Measurements from ENCODE around the gene FNIP1. TPM values are rescaled to one million over a fixed set of nuclear protein-coding genes. Genes with fewer than 3 reads are reported as not detected.
A peak's percentile ranks its signal among the peaks of the same experiment; 100 is the strongest.

FNIP1 gene
- total and polyA plus RNA-seq, 8 donors: 3.2 to 86.1 (median 16.7) TPM

DNA sequence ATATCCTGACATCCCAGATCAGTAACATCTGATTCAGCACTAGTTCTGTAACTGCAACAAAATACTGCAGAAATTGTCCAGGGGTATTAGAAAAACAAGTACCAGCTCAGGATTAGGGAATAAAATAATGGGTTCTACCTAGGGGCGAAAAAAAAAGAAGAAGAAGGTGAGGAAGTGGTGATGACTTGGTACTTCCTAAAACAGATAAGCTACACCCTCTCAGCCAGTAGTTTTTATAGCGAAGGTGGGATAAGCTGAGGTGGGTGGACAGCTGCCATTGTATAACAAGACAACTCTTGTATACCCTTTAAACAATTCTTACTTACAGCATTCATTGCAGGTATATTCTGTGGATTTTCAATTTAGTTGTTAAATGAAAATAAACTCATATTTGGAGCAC lies 180.9 kb downstream of the FNIP1 start:
- H3K27ac ChIP-seq: no peak overlapping the region
- DNase-seq: no peak
- no peaks in the 10 kb centered on the region for H3K9me3 ChIP-seq
- TF ChIP-seq, protein P1, sequence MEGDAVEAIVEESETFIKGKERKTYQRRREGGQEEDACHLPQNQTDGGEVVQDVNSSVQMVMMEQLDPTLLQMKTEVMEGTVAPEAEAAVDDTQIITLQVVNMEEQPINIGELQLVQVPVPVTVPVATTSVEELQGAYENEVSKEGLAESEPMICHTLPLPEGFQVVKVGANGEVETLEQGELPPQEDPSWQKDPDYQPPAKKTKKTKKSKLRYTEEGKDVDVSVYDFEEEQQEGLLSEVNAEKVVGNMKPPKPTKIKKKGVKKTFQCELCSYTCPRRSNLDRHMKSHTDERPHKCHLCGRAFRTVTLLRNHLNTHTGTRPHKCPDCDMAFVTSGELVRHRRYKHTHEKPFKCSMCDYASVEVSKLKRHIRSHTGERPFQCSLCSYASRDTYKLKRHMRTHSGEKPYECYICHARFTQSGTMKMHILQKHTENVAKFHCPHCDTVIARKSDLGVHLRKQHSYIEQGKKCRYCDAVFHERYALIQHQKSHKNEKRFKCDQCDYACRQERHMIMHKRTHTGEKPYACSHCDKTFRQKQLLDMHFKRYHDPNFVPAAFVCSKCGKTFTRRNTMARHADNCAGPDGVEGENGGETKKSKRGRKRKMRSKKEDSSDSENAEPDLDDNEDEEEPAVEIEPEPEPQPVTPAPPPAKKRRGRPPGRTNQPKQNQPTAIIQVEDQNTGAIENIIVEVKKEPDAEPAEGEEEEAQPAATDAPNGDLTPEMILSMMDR (IDR thresholded peaks at IDR 0.05): no peak
- TF ChIP-seq EP300 (IDR thresholded peaks at IDR 0.05) (no peak), POLR2AphosphoS5 (IDR thresholded peaks at IDR 0.05) (no peak), POLR2A (IDR thresholded peaks at IDR 0.05) (no peak)
- H3K4me1 ChIP-seq: peaks cover 4 to 53% (median 29%) of the 10 kb centered on the region in 4 donors
- H3K27me3 ChIP-seq: no peaks in the 10 kb centered on the region
- intact Hi-C loops (cut with DNase I; ENCODE audit: low total_unique reads): no loop called here
- no peak overlapping the region for H3K4me3 ChIP-seq
- H3K36me3 ChIP-seq: no peaks in the 10 kb centered on the region
- WGBS, 5 donors: 85 to 92% (median 86%) methylated on average over 2 of the region's 2 CpGs

DNA sequence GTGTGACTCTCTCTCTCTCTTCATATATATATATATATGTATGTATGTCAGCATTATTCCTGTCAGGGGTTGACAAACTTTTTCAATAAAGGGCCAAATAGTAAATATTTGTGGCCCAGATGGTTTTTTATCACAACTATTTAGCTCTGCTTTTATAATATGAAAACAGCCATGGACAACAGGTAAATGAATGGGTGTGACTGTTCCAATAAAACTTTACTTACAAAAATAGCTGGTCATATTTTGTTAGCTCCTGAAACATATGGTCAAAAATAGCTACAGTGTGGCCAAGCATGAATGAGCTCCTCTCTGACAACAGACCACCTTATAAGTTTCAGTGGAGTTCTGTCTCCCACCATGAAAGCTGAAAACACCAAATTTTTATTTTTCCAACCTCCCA lies 183.4 kb downstream of the FNIP1 start:
- peaks cover 4 to 47% (median 25%) of the 10 kb centered on the region in 4 donors for H3K4me1 ChIP-seq
- no peaks in the 10 kb centered on the region for H3K36me3 ChIP-seq
- H3K9me3 ChIP-seq: no peaks in the 10 kb centered on the region
- intact Hi-C loops (cut with DNase I; ENCODE audit: low total_unique reads): no loop called here
- H3K27ac ChIP-seq: no peak overlapping the region
- no peaks in the 10 kb centered on the region for H3K27me3 ChIP-seq
- TF ChIP-seq, protein P1 (IDR thresholded peaks at IDR 0.05): no peak
- no peak for TF ChIP-seq EP300 (IDR thresholded peaks at IDR 0.05)
- TF ChIP-seq POLR2AphosphoS5 (IDR thresholded peaks at IDR 0.05): no peak
- TF ChIP-seq POLR2A (IDR thresholded peaks at IDR 0.05): no peak
- no peak overlapping the region for H3K4me3 ChIP-seq
- no peak for DNase-seq

- Histone ChIP-seq H3K27ac (no peak overlapping the region), H3K4me1 (peaks cover 0 to 47% (median 21%) of the 10 kb centered on the region in 4 donors), H3K27me3 (no peaks in the 10 kb centered on the region), H3K36me3 (no peaks in the 10 kb centered on the region), H3K9me3 (no peaks in the 10 kb centered on the region), H3K4me3 (no peak overlapping the region)
- intact Hi-C loops (cut with DNase I; ENCODE audit: low total_unique reads): no loop called here
- TF ChIP-seq POLR2A (IDR thresholded peaks at IDR 0.05) (no peak), EP300 (IDR thresholded peaks at IDR 0.05) (no peak), POLR2AphosphoS5 (IDR thresholded peaks at IDR 0.05) (no peak)
- 91 to 98% (median 96%) methylated on average over 2 of the region's 2 CpGs for WGBS, 5 donors
- DNase-seq: no peak
Observed at GRCh38 chr5:131611064-131611381, 185.8 kb downstream of the FNIP1 start.

GRCh38 chr5:131610198-131611063 lies 186.4 kb downstream of the FNIP1 start:
- Histone ChIP-seq H3K4me3 (no peak overlapping the region), H3K9me3 (no peaks in the 10 kb centered on the region), H3K36me3 (no peaks in the 10 kb centered on the region), H3K27me3 (no peaks in the 10 kb centered on the region), H3K27ac (no peak overlapping the region), H3K4me1 (peaks cover 0 to 46% (median 18%) of the 10 kb centered on the region in 4 donors)
- DNase-seq: peak in 1 of 2 donors; percentile 26
- TF ChIP-seq POLR2A (IDR thresholded peaks at IDR 0.05) (no peak), POLR2AphosphoS5 (IDR thresholded peaks at IDR 0.05) (no peak), EP300 (IDR thresholded peaks at IDR 0.05) (no peak)
- TF ChIP-seq, protein P1 (IDR thresholded peaks at IDR 0.05): no peak
- intact Hi-C loops (cut with DNase I; ENCODE audit: low total_unique reads): no loop called here
- 71 to 78% (median 76%) methylated on average over 6 of the region's 6 CpGs for WGBS, 5 donors

DNA sequence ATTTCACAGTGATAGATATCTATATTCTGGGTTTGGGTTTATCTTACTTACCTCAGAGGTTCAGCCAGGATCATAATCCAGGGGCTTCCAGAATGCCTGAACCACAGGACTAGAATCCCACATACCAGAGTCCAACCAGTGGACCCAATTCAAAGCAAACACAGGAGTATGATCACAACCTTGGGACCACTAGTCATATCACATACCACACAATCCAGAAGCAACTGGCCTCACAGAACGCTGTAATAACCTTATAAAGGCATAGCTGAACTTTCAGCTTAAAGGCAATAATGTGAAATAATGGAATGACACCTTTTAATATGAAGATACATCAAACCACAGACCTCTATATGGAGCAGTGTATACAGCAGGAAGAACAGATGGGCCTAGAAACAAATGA lies 187.0 kb downstream of the FNIP1 start:
- no peak overlapping the region for H3K4me3 ChIP-seq
- no peak for TF ChIP-seq POLR2A (IDR thresholded peaks at IDR 0.05)
- no peak for TF ChIP-seq EP300 (IDR thresholded peaks at IDR 0.05)
- no peak for TF ChIP-seq POLR2AphosphoS5 (IDR thresholded peaks at IDR 0.05)
- TF ChIP-seq, protein P1 (IDR thresholded peaks at IDR 0.05): no peak
- H3K27me3 ChIP-seq: no peaks in the 10 kb centered on the region
- no peak overlapping the region for H3K27ac ChIP-seq
- WGBS, 5 donors: 80 to 100% (median 97%) methylated on average over 1 of the region's 1 CpG
- peaks cover 0 to 41% (median 15%) of the 10 kb centered on the region in 4 donors for H3K4me1 ChIP-seq
- no peaks in the 10 kb centered on the region for H3K36me3 ChIP-seq
- H3K9me3 ChIP-seq: no peaks in the 10 kb centered on the region
- intact Hi-C loops (cut with DNase I; ENCODE audit: low total_unique reads): no loop called here
- DNase-seq: no peak

Data from stomach (tissue), 9 donors.